ENCODE data around the gene NR3C2. TPM values are rescaled to one million over a fixed set of nuclear protein-coding genes. Genes with fewer than 3 reads are reported as not detected.

The NR3C2 gene
- total RNA-seq, 4 donors from 2014 or later: 33.0 to 128 (median 118) TPM

DNA sequence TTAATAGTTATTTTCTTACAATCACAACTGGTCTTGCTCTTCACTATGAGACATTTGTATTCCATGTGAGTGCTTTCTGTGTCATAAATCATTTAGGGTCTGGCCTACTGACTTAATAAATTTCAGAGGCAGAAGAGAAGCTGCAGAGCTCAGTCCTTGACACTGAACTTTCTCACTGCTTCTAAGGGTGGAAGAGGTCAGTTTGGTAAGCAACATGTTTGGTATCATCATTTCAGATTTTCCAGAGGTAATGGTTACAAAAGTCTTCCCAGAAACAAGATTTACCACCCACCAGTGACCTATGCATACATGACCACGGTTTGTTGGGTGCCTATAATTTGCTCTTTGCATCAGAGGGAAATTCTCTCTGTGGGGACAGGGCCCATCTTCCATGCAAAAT is 148.6 kb downstream of the NR3C2 start:
- Histone ChIP-seq H3K4me3 (no peak overlapping the region), H3K36me3 (no peaks in the 10 kb centered on the region), H3K27ac (peak overlapping the region in 1 of 4 donors; percentile 51), H3K4me1 (peaks cover 0 to 21% (median 0%) of the 10 kb centered on the region in 4 donors), H3K27me3 (no peaks in the 10 kb centered on the region), H3K9me3 (no peaks in the 10 kb centered on the region)
- no peak for DNase-seq
- TF ChIP-seq, protein P1, sequence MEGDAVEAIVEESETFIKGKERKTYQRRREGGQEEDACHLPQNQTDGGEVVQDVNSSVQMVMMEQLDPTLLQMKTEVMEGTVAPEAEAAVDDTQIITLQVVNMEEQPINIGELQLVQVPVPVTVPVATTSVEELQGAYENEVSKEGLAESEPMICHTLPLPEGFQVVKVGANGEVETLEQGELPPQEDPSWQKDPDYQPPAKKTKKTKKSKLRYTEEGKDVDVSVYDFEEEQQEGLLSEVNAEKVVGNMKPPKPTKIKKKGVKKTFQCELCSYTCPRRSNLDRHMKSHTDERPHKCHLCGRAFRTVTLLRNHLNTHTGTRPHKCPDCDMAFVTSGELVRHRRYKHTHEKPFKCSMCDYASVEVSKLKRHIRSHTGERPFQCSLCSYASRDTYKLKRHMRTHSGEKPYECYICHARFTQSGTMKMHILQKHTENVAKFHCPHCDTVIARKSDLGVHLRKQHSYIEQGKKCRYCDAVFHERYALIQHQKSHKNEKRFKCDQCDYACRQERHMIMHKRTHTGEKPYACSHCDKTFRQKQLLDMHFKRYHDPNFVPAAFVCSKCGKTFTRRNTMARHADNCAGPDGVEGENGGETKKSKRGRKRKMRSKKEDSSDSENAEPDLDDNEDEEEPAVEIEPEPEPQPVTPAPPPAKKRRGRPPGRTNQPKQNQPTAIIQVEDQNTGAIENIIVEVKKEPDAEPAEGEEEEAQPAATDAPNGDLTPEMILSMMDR (IDR thresholded peaks at IDR 0.05): no peak
- no peak for TF ChIP-seq POLR2A (IDR thresholded peaks at IDR 0.05)

DNA sequence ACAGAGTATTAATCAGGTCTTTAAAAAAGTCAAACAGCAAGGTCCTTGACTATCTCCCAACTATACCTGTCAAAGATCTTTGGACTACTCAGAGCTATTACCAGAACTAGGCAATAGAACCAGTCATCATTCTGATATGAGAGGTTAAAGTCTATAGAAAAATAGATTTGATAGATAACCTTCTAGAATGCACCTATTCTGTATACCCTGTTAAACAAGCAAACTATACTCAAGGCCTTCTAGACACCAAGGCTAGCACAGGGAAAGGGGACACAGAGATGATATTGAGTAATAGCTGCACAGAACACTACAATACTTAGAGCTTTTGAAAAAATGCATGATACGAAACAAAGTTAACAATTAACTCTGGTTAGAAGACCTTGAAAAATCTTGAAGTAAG is 149.5 kb downstream of the NR3C2 start:
- TF ChIP-seq, protein P1 (IDR thresholded peaks at IDR 0.05): no peak
- no peak for TF ChIP-seq POLR2A (IDR thresholded peaks at IDR 0.05)
- Histone ChIP-seq H3K9me3 (no peaks in the 10 kb centered on the region), H3K27me3 (no peaks in the 10 kb centered on the region), H3K27ac (no peak overlapping the region), H3K36me3 (no peaks in the 10 kb centered on the region), H3K4me1 (peaks cover 0 to 26% (median 0%) of the 10 kb centered on the region in 4 donors), H3K4me3 (no peak overlapping the region)
- no peak for DNase-seq

DNA sequence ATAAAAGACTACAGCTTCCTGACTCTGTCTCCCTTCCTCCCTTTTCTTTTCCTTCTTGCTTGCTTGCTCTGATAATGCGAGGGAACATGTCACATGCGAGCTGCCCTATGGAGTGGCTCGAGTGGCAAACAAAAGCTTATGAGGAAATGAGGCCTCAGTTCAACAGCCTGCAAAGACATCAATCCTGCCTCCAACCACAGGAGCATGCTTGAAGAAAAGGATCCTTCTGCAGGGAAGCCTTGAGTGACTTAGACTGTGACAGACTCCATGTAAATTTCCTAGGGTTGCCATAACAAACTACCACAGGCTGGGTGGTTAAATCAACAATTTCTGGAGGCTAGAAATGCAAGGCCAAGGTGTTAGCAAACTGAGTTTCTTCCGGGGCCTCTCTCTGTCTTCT is 152.5 kb downstream of the NR3C2 start:
- Histone ChIP-seq H3K4me3 (no peak overlapping the region), H3K27me3 (no peaks in the 10 kb centered on the region), H3K27ac (no peak overlapping the region), H3K36me3 (no peaks in the 10 kb centered on the region), H3K4me1 (peaks cover 0 to 26% (median 0%) of the 10 kb centered on the region in 4 donors), H3K9me3 (no peaks in the 10 kb centered on the region)
- no peak for DNase-seq
- no peak for TF ChIP-seq POLR2A (IDR thresholded peaks at IDR 0.05)
- TF ChIP-seq, protein P1 (IDR thresholded peaks at IDR 0.05): no peak

DNA sequence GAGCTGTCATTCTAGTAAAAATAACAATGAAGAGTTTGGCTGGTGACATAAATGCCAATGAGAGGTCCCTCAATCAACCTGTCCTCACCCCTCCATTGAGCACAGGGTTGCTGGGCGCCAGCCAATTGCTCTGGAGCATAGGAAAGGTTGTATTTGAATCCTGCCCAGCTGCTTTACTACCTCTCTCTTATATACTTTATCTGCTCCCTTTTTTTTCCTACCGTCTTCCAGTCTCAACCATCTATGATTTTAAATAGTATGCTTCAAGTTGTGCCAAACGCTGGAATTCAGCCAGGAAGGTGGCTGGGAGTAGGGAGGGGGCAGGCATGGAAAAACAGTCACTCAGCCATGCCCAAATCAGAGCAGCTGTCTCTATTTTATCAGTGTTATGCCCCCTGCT is 153.8 kb downstream of the NR3C2 start:
- H3K27ac ChIP-seq: no peak overlapping the region
- H3K9me3 ChIP-seq: no peaks in the 10 kb centered on the region
- H3K4me3 ChIP-seq: no peak overlapping the region
- TF ChIP-seq, protein P1 (IDR thresholded peaks at IDR 0.05): no peak
- no peak for TF ChIP-seq POLR2A (IDR thresholded peaks at IDR 0.05)
- no peaks in the 10 kb centered on the region for H3K27me3 ChIP-seq
- no peaks in the 10 kb centered on the region for H3K36me3 ChIP-seq
- peaks cover 0 to 29% (median 0%) of the 10 kb centered on the region in 4 donors for H3K4me1 ChIP-seq
- DNase-seq: no peak

DNA sequence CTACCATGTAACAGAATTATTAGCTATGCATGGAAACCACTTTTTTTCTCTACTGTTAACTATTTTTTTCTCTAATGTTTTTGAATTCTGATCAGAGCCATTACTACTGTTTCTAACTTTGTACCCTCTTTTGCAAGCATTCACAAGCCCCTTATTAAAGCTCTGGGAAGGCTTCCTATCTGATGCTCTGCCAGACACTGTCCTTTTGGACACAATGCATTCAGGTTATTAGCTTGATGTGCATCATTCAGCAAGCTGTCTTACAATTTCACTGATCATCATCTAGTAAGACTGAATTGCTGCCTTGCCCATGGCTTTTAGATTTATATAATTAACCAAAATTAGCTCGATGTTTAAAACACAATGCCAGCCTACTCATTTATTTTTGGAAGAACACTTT is 155.1 kb downstream of the NR3C2 start:
- H3K27ac ChIP-seq: no peak overlapping the region
- H3K27me3 ChIP-seq: no peaks in the 10 kb centered on the region
- no peaks in the 10 kb centered on the region for H3K36me3 ChIP-seq
- H3K9me3 ChIP-seq: no peaks in the 10 kb centered on the region
- peaks cover 0 to 27% (median 1%) of the 10 kb centered on the region in 4 donors for H3K4me1 ChIP-seq
- TF ChIP-seq POLR2A (IDR thresholded peaks at IDR 0.05): no peak
- TF ChIP-seq, protein P1 (IDR thresholded peaks at IDR 0.05): no peak
- no peak for DNase-seq
- H3K4me3 ChIP-seq: no peak overlapping the region

DNA sequence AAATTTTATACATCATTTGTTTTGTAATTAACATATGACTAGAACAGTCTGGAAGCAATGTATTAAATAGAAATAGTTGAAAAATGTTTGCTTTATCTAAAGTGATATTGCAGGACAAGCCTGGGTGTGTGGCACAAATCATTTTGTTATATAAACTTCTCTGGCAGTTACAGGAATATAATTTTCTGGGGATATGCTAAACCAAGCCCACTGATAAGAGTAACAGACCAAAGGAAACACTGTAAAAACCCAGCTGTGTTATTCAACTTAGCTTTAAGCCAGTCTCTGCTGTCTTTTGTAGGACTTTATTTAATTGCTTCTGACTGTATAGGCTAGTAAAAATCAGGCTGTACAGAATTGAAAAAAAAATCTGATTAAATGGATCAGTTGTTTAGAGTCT is 156.2 kb downstream of the NR3C2 start:
- TF ChIP-seq, protein P1 (IDR thresholded peaks at IDR 0.05): no peak
- no peak for TF ChIP-seq POLR2A (IDR thresholded peaks at IDR 0.05)
- DNase-seq: no peak
- Histone ChIP-seq H3K4me1 (peaks cover 0 to 27% (median 1%) of the 10 kb centered on the region in 4 donors), H3K27me3 (no peaks in the 10 kb centered on the region), H3K9me3 (no peaks in the 10 kb centered on the region), H3K36me3 (no peaks in the 10 kb centered on the region), H3K4me3 (no peak overlapping the region), H3K27ac (no peak overlapping the region)
